SK-N-SH (cell line): Measurements from ENCODE around the gene GYPC.

ENCODE experiments used
- CTCF ChIP-seq: fragments of 200-600 bp; sonication (generic); IDR thresholded peaks from 2 replicates; pipeline ENCODE4 v1.6.1; 2017; ENCODE audit warnings: antibody characterized with exemption, mild to moderate bottlenecking, moderate library complexity
- EP300 ChIP-seq, 2 experiments: IDR thresholded peaks; 2 replicates each; pipeline versions ENCODE4 v1.4.0 to v1.6.1; 2012; ENCODE audit warnings: borderline replicate concordance in 1 of 2, low read depth in 1 of 2, low read length in 1 of 2

DNA sequence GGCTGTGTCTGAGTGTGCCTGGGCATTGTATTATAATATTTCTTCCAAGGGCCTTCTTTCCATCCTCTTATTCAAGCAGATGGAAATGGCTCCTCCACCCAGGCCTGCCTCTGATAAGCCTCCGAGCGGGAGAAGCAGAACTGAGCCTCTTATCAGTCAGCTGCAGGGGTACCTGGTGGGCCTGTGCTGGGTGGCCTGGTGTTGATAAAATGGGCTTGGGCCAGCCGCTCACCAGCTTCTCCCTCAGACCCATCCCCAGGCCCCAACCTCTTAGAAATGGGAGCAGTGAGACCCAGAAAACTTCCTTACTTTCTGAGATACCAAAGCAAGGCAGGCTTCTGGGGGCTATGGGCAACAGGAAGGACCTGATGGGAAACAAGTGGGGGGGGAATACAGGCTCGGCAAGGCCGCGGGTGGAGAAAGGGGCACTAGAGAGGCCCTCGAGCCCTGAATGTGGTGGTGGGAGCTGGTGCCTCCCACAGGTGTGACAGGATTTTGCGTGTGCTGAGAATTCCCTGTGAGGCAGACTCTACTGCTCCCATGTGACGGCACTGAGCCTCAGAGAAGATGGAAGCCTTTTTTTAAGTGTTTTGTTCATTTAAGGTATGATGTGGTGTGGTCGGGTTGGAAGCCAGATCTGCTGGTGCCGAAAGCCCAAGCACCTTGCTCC, 18.3 kb downstream of the GYPC start:
- no peak for TF ChIP-seq EP300 (IDR thresholded peaks at IDR 0.05; ENCODE audit: borderline replicate concordance in 1 of 2, low read depth in 1 of 2, low read length in 1 of 2)
- TF ChIP-seq CTCF: no peak
